AG09319 (cell line): ENCODE measurements around the gene SPTBN2.

Experiments
- DNase-seq: peaks from one replicate; pipeline ENCODE4 v3.0.0-alpha.2; 2010; ENCODE audit warnings: low read depth; ENCODE audit errors: extremely low read depth
- CTCF ChIP-seq: IDR thresholded peaks from 2 replicates; pipeline ENCODE4 v1.5.1; 2011; ENCODE audit warnings: low read depth, mild to moderate bottlenecking, inconsistent platforms, low read length, moderate library complexity

Gene SPTBN2

GRCh38 chr11:66708094-66708493 lies 20.9 kb downstream of the SPTBN2 start:
- no peak for DNase-seq
- no peak for TF ChIP-seq CTCF

GRCh38 chr11:66707486-66707885 lies 21.5 kb downstream of the SPTBN2 start:
- TF ChIP-seq CTCF = no peak

DNA sequence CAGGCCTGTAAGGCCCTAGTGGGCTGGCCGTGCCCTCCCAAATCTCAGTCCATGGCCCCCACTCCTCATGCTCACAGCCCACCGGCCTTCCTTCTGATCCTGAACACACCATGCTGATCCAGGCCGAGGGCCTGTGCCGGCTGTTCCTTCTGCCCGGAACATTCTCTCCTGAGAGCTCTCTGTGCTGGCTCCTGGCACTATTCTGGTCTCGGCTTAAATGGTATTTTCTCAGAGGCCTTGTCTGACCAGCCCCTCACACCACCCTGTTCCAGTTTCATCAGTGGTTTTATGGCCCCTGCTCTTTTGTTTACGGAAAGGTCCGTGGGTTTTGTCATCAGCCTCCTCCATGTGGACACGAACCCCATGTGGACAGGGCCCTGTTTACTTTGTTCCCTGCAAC lies 22.0 kb downstream of the SPTBN2 start:
- no peak for DNase-seq
- TF ChIP-seq CTCF = no peak

More at GRCh38 chr11:66707486-66707885, 21.5 kb downstream of the SPTBN2 start:
- DNase-seq = no peak

GRCh38 chr11:66705587-66706335 lies 23.3 kb downstream of the SPTBN2 start:
- no peak for DNase-seq
- TF ChIP-seq CTCF = no peak

- TF ChIP-seq CTCF = no peak
- DNase-seq = no peak
Measured at GRCh38 chr11:66704659-66705360, 24.2 kb downstream of the SPTBN2 start.

- no peak for DNase-seq
- TF ChIP-seq CTCF = no peak
Measured at GRCh38 chr11:66701432-66702240, 27.4 kb downstream of the SPTBN2 start.
